Measurements from ENCODE around the gene MECR.
"Not testable (repeated sequence)": the region's sequence is repeated elsewhere in the genome, so short reads cannot be mapped to it uniquely, and the experiment has no call there.

The MECR gene

DNA sequence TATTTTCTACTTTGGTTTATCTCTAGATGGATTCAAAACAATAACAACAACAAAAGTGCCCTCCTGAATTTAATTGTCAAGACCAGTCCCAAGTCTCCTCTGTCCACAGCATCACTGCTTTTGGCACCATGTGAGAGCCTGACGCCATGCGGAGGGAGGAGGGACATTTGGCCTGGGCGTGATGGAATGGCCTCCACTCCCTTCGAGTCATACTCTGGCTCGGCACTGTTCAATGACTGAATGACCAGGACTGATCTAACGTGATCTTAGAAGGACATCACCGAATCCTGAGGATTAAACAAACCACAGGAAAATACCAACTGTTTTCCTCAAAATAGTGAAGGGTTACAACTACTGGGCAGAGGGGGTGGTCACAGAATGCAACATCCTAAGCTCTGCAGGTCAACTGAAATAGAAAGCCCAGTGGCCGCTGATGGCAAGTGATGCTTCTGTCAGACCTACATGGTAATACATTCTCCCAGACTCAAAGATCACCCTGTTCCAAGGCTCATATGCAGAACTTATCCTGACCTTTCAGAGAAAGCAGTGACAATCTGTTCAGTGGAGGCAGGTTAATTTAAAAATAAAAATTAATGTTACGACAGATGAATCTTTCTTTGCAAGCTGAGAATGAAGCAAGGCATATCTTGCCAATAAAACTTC is 68.1 kb downstream of the MECR start:
- DNase-seq = no peak

DNA sequence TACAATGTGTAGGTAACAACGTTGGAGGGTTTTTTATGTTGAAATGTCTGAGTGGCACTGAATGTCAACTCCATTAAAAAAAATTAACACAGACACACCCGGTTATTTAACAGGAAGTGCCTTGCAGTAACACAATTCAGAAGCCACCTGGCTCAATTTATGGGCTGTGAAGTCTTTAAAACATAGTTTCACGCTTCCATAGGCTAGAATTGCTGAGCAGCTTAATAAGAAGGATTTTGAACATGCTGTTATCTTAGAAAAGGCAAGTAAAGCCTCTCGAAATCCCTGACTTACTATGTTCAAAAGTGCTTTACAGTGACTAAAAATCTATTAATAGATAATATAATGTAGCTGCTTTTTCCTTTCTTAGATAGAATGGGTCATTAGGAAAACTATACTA is 68.7 kb downstream of the MECR start:
- no peak for DNase-seq

DNA sequence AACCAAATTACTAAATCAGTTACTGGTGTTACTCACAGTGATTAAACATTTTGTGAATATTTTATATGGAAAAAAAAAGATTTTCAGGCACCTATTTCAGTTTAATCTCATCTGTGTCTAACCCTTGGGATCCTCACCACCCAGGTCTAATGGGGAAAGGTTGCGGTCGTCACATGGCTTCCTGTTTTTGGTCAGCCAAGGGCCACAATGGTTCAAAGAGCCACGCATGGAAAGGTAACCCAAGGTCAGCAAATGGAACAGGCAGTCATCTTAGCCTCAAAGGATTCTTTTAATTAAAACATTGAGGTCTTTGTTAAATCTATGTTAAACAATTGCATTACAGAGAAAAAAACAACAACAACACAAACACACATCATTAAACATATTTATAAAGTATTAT is 71.0 kb downstream of the MECR start:
- no peak for DNase-seq

DNA sequence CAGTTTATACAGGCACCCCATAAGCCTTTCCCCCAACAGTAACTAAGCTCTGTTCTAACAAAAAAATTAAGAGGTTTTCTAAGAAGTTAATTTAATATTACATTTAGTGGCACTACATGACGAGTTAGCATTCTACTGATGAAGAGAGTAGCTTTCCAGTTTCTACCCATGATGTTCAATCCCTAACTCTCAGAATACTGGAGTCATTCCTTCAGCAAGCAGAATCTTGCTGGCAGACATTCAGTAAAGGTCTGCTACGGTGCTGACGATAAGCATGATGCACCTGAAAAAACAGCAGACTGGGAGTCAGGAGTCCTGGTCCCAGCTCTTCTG is 73.5 kb downstream of the MECR start:
- DNase-seq = no peak

DNA sequence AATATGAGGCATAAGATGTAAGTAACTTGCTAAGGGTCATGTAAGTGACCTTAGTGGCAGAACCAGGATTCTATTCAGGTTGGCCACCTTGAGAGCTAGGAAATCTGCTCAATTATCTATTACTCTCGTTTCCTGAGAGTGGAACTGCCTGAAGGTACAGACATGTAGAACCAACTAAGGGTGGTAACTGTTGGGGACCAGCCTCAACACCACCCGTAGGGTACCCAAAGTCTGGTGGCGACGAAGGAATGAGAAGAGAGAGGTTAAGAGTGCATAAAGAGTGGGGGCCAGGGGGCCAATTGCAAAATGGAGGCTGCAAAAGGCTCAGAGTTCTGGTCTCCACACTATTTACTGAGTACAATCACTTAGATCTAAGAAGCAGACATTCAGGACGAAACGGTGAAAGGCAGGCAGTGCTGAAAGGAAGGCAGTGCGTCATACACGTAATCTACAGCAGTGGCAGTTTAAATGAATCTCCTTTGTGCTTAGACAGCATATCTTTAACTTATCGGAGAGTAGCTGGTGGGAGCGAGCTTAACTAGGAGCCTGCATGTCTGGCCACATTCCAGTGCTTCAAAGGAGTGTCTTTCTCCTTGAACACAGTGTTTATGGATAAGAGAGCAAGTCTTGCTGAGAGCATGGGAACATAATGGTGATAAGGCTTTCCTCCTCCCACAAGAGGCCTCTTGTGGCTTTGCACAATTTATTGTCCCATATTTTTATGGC is 74.0 kb downstream of the MECR start:
- no peak for DNase-seq

DNA sequence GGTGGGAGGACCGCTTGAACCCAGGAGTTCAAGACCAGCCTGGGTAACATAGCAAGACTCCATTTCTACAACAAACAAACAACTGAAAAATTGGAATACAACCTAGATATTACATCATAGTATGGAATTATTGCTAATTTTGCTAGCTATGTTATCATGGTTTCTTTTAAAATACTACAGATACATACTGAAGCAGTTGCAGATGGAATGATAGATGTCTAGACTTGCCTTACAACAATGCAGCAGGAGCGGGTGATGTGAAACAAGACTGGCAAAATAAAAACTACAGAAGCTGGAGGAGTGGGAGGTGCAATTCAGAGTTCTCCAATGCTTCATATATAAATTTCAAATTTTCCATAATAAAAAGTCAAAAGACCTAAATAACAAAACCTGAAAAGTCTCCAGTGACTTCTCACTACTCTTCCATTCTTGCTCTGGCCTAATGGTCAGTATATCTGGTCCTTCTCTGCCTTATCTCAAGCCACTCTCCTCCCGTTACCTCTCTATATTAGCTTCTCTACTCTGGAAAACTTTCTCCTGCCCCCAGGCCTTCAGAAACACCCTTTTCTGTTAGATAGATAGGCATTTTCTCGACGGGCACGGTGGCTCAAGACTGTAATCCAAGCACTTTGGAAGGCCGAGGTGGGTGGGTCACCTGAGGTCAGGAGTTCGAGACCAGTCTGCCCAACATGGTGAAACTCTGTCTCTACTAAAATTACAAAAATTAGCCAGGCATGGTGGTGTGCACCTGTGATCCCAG is 78.5 kb downstream of the MECR start:
- DNase-seq = no peak

DNA sequence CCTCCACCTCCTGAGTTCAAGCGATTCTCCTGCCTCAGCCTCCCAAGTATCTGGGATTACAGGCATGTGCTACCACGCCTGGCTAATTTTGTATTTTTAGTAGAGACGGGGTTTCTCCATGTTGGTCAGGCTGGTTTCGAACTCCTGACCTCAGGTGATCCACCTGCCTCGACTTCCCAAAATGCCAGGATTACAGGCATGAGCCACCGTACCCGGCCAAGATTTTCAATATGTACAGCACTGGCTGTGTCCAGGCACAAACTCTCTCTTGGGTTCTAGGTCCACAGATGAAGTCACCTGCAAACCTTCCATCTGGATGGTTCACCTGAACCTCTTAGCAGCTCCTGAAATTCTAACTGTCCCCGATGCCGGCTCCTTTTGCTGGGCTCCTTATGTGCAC is 80.4 kb downstream of the MECR start:
- DNase-seq = not testable (repeated sequence)

DNA sequence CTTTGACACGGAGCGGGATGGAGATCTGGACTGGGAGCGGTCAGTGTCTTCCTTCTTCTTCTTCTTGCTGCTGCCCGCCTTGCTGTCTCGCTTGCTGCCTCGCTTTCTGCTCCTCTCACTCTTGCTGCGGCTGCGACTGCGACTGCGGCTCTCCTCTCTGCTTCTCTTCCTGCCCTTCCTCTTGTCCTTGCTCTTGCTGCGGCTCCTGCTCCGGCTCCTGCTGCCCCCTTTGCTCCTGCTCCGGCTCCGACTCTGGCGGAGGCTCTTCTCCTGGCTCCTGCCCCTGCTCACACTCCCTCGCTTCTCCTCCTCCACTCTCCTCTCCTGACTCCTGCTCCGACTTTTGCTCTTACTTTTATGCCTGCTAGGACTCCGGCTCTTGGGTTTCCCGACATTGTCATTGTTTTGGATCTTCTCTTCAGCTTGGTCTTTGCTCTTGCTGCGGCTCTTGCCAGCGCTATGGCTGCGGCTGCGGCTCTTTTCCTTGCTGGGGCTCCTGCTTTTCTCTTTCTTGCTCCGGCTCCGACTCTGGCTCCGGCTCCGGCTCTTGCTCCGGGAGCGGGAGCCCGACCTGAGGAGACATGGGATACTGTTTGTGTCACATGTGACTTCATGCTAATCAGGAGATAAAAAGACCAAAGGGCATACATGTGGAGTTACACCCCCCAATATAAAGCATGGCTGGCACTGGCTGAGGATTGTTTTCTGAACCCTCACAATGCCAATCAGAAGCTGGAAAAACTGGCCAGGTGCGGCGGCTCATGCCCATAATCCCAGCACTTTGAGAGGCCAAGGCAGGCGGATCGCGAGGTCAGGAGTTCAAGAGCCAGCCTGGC is 81.9 kb downstream of the MECR start:
- no peak for DNase-seq

DNA sequence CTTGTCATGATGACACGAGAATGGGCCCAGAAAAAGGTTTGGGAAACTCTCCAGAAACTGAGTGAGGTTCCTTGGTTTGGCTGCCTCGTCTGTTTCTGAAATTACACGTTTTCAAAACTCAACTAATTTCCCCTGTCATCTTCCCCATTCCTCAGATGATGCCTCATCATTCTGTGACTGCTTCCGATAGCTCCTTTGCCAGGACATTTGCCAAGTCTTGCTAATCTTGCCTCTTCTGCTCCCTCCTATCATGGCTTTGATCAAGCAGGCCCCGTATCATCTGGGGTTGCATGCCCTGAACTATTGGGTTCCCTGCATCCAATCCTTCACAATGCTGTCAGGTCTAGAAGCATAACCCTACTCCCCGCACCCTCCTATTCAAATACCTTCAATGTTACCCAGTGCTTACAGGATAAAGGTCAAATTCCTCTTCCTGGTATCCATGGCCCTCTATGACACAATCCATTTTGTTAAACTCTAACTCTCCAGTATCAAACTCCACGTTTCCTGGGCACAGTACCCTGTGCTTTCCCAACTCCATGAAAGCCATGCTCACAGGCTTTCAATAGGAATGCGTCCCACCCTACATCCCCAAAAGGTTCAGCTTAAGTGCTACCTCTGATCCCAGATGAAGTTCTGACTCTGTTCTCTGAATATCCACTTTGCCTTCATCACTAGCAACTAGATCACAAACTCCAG is 84.8 kb downstream of the MECR start:
- DNase-seq = no peak

DNA sequence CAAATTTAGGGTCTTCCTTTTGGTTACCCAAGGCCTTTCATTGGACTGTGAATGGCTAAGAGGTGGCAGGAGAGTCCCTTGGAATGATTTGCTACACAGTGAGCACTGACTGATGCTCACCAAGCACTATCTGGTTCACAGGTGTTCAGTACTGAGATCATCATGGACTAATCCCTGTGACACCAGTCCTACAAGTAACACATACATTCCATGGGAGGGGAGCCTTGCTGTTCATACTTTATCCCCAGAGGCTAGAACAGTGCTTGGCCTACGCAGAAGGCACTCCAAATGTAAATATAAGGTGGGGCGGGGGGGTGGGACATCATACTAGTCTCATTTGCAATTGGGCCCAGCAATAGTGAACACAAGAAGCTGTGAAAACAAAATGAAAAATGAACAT is 86.6 kb downstream of the MECR start:
- DNase-seq = no peak

DNA sequence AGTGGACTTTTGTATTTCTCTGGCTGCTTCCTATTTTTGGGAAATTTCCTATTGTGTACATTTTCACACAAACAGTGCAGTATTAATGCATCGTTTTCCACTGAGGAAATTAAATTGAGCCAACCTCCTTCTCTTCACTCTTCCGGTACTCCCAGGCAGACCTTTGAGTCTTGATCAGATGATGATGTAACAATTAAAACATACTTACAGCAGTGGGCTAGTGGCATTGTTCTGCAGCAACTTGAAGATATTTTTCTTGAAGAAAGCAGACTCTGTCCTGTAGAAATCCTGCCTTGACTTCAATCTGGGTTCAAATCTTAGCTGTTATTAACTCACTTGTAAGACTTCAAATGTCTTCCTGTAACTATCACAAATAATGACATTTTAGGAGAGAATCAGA is 88.0 kb downstream of the MECR start:
- no peak for DNase-seq

Data from CD4-positive, alpha-beta T cell treated with Interferon alpha-2 for 1 hour (primary cell).